Measurements from ENCODE around the gene RPL5. TPM values are rescaled to one million over a fixed set of nuclear protein-coding genes. Genes with fewer than 3 reads are reported as not detected.
"Not testable (repeated sequence)": the region's sequence is repeated elsewhere in the genome, so short reads cannot be mapped to it uniquely, and the experiment has no call there.

RPL5 gene
- total RNA-seq = 1,000 to 10,000 TPM; 1,889 to 7,232 (median 3,602) TPM

- H3K27ac ChIP-seq = peak within 1 kb of the TSS; percentile 83 to 91
- ATAC-seq (replicated peaks in 6 of 8) = peak; percentile 78 to 96 (median 93)
- H3K4me3 ChIP-seq = peak within 1 kb of the TSS; percentile 68 to 95 (median 90)
- in situ Hi-C loops (cut with MboI; ENCODE audit: low pct_unique_long_range_greater_than_20kb in 2 of 9, low sequenced_read_pairs in 9 of 9, unreplicated experiment in 9 of 9) = no loop called here
- H3K4me1 ChIP-seq (replicated peaks in 1 of 2) = peaks cover 18 to 21% of the 10 kb centered on the region in 2 donors
- WGBS, 10 experiments = 1 to 20% (median 5%) methylated on average over 1 to 37 of the region's 57 CpGs; no CpG with 5 or more reads in 1 of the 10 experiments
Measured at GRCh38 chr1:92831762-92832536, at the start of gene RPL5. Gene RPL5, plus strand, starts transcription at chr1:92832040. Its CDS starts 75 bp downstream, at chr1:92832115.

GRCh38 chr1:92783550-92783949 lies 48.3 kb upstream of the RPL5 start:
- peak overlapping the region; percentile 59 to 83 (median 64) for H3K4me3 ChIP-seq
- in situ Hi-C loops (cut with MboI; ENCODE audit: low pct_unique_long_range_greater_than_20kb in 2 of 9, low sequenced_read_pairs in 9 of 9, unreplicated experiment in 9 of 9); H3K27ac ChIP-seq; ATAC-seq (replicated peaks in 6 of 8); H3K4me1 ChIP-seq (replicated peaks in 1 of 2): not testable (repeated sequence)
- 18 to 86% (median 56%) methylated on average over 8 to 14 of the region's 14 CpGs; no CpG with 5 or more reads in 1 of the 10 experiments for WGBS, 10 experiments

GRCh38 chr1:92784021-92784638 lies 47.7 kb upstream of the RPL5 start:
- WGBS, 10 experiments = 0 to 36% (median 8%) methylated on average over 1 to 11 of the region's 25 CpGs
- peak overlapping the region; percentile 73 to 81 for H3K27ac ChIP-seq
- H3K4me3 ChIP-seq = peak overlapping the region; percentile 59 to 83 (median 64)
- H3K4me1 ChIP-seq (replicated peaks in 1 of 2) = peaks cover 5 to 6% of the 10 kb centered on the region in 2 donors
- peak in 1 of 8 experiments; percentile 1 for ATAC-seq (replicated peaks in 6 of 8)
- in situ Hi-C loops (cut with MboI; ENCODE audit: low pct_unique_long_range_greater_than_20kb in 2 of 9, low sequenced_read_pairs in 9 of 9, unreplicated experiment in 9 of 9) = no loop called here

- Histone ChIP-seq H3K27ac (peak within 1 kb of the TSS; percentile 73 to 81), H3K4me1 (replicated peaks in 1 of 2) (peaks cover 5 to 6% of the 10 kb centered on the region in 2 donors), H3K4me3 (peak within 1 kb of the TSS; percentile 59 to 83 (median 64))
- ATAC-seq (replicated peaks in 6 of 8) = peak; percentile 89 to 97 (median 96)
- 1 to 20% (median 3%) methylated on average over 2 to 59 of the region's 94 CpGs; no CpG with 5 or more reads in 5 of the 10 experiments for WGBS, 10 experiments
- in situ Hi-C loops (cut with MboI; ENCODE audit: low pct_unique_long_range_greater_than_20kb in 2 of 9, low sequenced_read_pairs in 9 of 9, unreplicated experiment in 9 of 9) = no loop called here
Measured at GRCh38 chr1:92784639-92785500, 47.0 kb upstream of the RPL5 start, which contains the start of gene EVI5. Gene EVI5, minus strand, starts transcription at chr1:92785108. Its CDS starts 48,562 bp downstream, at chr1:92736546.

GRCh38 chr1:92786111-92786901 lies 45.5 kb upstream of the RPL5 start:
- no peak for ATAC-seq (replicated peaks in 6 of 8)
- in situ Hi-C loops (cut with MboI; ENCODE audit: low pct_unique_long_range_greater_than_20kb in 2 of 9, low sequenced_read_pairs in 9 of 9, unreplicated experiment in 9 of 9) = no loop called here
- Histone ChIP-seq H3K4me3 (no peak overlapping the region), H3K4me1 (replicated peaks in 1 of 2) (peaks cover 5 to 6% of the 10 kb centered on the region in 2 donors), H3K27ac (no peak overlapping the region)
- 37 to 100% (median 86%) methylated on average over 2 to 5 of the region's 5 CpGs for WGBS, 10 experiments

- no peak overlapping the region for H3K4me3 ChIP-seq
- in situ Hi-C loops (cut with MboI; ENCODE audit: low pct_unique_long_range_greater_than_20kb in 2 of 9, low sequenced_read_pairs in 9 of 9, unreplicated experiment in 9 of 9) = no loop called here
- ATAC-seq (replicated peaks in 6 of 8) = no peak
- H3K27ac ChIP-seq = no peak overlapping the region
- peaks cover 9% of the 10 kb centered on the region in 2 donors for H3K4me1 ChIP-seq (replicated peaks in 1 of 2)
Measured at GRCh38 chr1:92790081-92790480, 41.8 kb upstream of the RPL5 start.

- H3K4me3 ChIP-seq = no peak overlapping the region
- H3K27ac ChIP-seq = no peak overlapping the region
- no peak for ATAC-seq (replicated peaks in 6 of 8)
- in situ Hi-C loops (cut with MboI; ENCODE audit: low pct_unique_long_range_greater_than_20kb in 2 of 9, low sequenced_read_pairs in 9 of 9, unreplicated experiment in 9 of 9) = no loop called here
- 75 to 100% (median 86%) methylated on average over 1 to 2 of the region's 2 CpGs; no CpG with 5 or more reads in 4 of the 10 experiments for WGBS, 10 experiments
- H3K4me1 ChIP-seq (replicated peaks in 1 of 2) = peaks cover 6% of the 10 kb centered on the region in 2 donors
Measured at GRCh38 chr1:92790867-92791266, 41.0 kb upstream of the RPL5 start.

- H3K27ac ChIP-seq = no peak overlapping the region
- 24 to 90% (median 62%) methylated on average over 3 to 7 of the region's 7 CpGs for WGBS, 10 experiments
- peaks cover 6% of the 10 kb centered on the region in 2 donors for H3K4me1 ChIP-seq (replicated peaks in 1 of 2)
- peak overlapping the region in 1 of 5 donors; percentile 12 for H3K4me3 ChIP-seq
- peak in 6 of 8 experiments; percentile 12 to 62 (median 28) for ATAC-seq (replicated peaks in 6 of 8)
- in situ Hi-C loops (cut with MboI; ENCODE audit: low pct_unique_long_range_greater_than_20kb in 2 of 9, low sequenced_read_pairs in 9 of 9, unreplicated experiment in 9 of 9) = no loop called here
Measured at GRCh38 chr1:92791487-92792066, 40.3 kb upstream of the RPL5 start.

- H3K4me3 ChIP-seq = peak overlapping the region in 1 of 5 donors; percentile 12
- H3K4me1 ChIP-seq (replicated peaks in 1 of 2) = peaks cover 6% of the 10 kb centered on the region in 2 donors
- no peak overlapping the region for H3K27ac ChIP-seq
- peak; percentile 73 to 95 (median 86) for ATAC-seq (replicated peaks in 6 of 8)
- in situ Hi-C loops (cut with MboI; ENCODE audit: low pct_unique_long_range_greater_than_20kb in 2 of 9, low sequenced_read_pairs in 9 of 9, unreplicated experiment in 9 of 9) = no loop called here
- 65 to 100% (median 88%) methylated on average over 2 to 3 of the region's 3 CpGs for WGBS, 10 experiments
Measured at GRCh38 chr1:92792340-92792782, 39.5 kb upstream of the RPL5 start.

GRCh38 chr1:92795166-92795565 lies 36.7 kb upstream of the RPL5 start:
- 33 to 100% (median 97%) methylated on average over 2 to 4 of the region's 4 CpGs; no CpG with 5 or more reads in 3 of the 10 experiments for WGBS, 10 experiments
- Histone ChIP-seq H3K27ac (no peak overlapping the region), H3K4me1 (replicated peaks in 1 of 2) (peaks cover 6% of the 10 kb centered on the region in 2 donors), H3K4me3 (no peak overlapping the region)
- peak in 3 of 8 experiments; percentile 29 to 79 (median 29) for ATAC-seq (replicated peaks in 6 of 8)
- in situ Hi-C loops (cut with MboI; ENCODE audit: low pct_unique_long_range_greater_than_20kb in 2 of 9, low sequenced_read_pairs in 9 of 9, unreplicated experiment in 9 of 9) = no loop called here

- peak in 1 of 8 experiments; percentile 29 for ATAC-seq (replicated peaks in 6 of 8)
- Histone ChIP-seq H3K4me3 (no peak overlapping the region), H3K4me1 (replicated peaks in 1 of 2) (peaks cover 0 to 3% of the 10 kb centered on the region in 2 donors), H3K27ac (no peak overlapping the region)
- in situ Hi-C loops (cut with MboI; ENCODE audit: low pct_unique_long_range_greater_than_20kb in 2 of 9, low sequenced_read_pairs in 9 of 9, unreplicated experiment in 9 of 9) = no loop called here
Measured at GRCh38 chr1:92797297-92797696, 34.5 kb upstream of the RPL5 start.

GRCh38 chr1:92797961-92798360 lies 33.9 kb upstream of the RPL5 start:
- in situ Hi-C loops (cut with MboI; ENCODE audit: low pct_unique_long_range_greater_than_20kb in 2 of 9, low sequenced_read_pairs in 9 of 9, unreplicated experiment in 9 of 9) = no loop called here
- Histone ChIP-seq H3K4me3 (no peak overlapping the region), H3K27ac (no peak overlapping the region), H3K4me1 (replicated peaks in 1 of 2) (no peaks in the 10 kb centered on the region)
- WGBS, 10 experiments = 8 to 100% (median 92%) methylated on average over 1 of the region's 1 CpG; no CpG with 5 or more reads in 1 of the 10 experiments
- ATAC-seq (replicated peaks in 6 of 8) = no peak

All from motor neuron (in vitro differentiated cells).